ENCODE results near the gene C11orf86.
A peak's percentile ranks its signal among the peaks of the same experiment; 100 is the strongest.

Gene C11orf86

DNA sequence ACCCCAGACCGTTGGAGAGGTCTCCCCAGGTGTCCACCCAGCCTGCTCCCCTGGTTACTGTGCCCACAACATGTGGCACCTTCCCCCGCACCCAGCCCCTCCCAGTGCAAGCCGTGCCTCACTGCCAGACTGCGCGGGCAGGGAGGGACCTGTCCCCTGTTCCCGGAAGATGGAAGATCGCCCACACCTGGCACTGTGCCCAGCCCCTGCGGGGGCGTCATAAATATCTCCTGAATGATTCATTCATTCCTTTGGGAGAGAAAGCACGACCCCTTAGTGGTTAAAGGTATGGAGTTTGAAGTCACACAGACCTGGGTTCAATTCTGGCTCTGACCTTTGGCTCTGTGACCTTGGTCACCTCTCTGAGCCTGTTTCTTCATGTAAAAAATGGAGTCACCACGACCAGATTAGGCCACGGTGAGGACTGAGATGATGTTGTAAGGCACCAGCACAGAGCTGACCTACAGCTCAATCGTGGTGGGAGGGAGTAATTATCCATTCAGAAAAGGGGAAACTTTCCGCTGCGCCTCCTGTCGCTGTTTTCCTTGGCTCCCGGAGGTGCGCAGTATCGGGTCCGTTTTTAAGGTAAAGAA lies 47.3 kb downstream of the C11orf86 start:
- H3K4me1 Mint-ChIP-seq = peaks cover 7% of the 10 kb centered on the region
- peak overlapping the region; percentile 68 to 85 (median 82) for H3K4me3 Mint-ChIP-seq
- H3K9me3 Mint-ChIP-seq = no peaks in the 10 kb centered on the region
- H3K27me3 Mint-ChIP-seq (ENCODE audit: low read depth) = peaks cover 71% of the 10 kb centered on the region
- TF ChIP-seq, protein P1, sequence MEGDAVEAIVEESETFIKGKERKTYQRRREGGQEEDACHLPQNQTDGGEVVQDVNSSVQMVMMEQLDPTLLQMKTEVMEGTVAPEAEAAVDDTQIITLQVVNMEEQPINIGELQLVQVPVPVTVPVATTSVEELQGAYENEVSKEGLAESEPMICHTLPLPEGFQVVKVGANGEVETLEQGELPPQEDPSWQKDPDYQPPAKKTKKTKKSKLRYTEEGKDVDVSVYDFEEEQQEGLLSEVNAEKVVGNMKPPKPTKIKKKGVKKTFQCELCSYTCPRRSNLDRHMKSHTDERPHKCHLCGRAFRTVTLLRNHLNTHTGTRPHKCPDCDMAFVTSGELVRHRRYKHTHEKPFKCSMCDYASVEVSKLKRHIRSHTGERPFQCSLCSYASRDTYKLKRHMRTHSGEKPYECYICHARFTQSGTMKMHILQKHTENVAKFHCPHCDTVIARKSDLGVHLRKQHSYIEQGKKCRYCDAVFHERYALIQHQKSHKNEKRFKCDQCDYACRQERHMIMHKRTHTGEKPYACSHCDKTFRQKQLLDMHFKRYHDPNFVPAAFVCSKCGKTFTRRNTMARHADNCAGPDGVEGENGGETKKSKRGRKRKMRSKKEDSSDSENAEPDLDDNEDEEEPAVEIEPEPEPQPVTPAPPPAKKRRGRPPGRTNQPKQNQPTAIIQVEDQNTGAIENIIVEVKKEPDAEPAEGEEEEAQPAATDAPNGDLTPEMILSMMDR (IDR thresholded peaks at IDR 0.05; ENCODE audit: unreplicated experiment in 3 of 3) = no peak
- no peaks in the 10 kb centered on the region for H3K36me3 Mint-ChIP-seq (ENCODE audit: low read depth)
- H3K27ac Mint-ChIP-seq = peak overlapping the region in 1 of 3 experiments; percentile 49

GRCh38 chr11:67022961-67023956 lies 48.2 kb downstream of the C11orf86 start, which contains the start of gene SYT12:
Gene SYT12 (plus strand): TSS chr11:67023134. CDS start chr11:67030145, 7,011 bp downstream.
- peaks cover 71% of the 10 kb centered on the region for H3K27me3 Mint-ChIP-seq (ENCODE audit: low read depth)
- TF ChIP-seq, protein P1 (IDR thresholded peaks at IDR 0.05; ENCODE audit: unreplicated experiment in 3 of 3) = no peak
- peaks cover 7% of the 10 kb centered on the region for H3K4me1 Mint-ChIP-seq
- H3K9me3 Mint-ChIP-seq = no peaks in the 10 kb centered on the region
- peak within 1 kb of the TSS in 1 of 3 experiments; percentile 49 for H3K27ac Mint-ChIP-seq
- H3K36me3 Mint-ChIP-seq (ENCODE audit: low read depth) = no peaks in the 10 kb centered on the region
- H3K4me3 Mint-ChIP-seq = peak within 1 kb of the TSS; percentile 80 to 85 (median 82)

DNA sequence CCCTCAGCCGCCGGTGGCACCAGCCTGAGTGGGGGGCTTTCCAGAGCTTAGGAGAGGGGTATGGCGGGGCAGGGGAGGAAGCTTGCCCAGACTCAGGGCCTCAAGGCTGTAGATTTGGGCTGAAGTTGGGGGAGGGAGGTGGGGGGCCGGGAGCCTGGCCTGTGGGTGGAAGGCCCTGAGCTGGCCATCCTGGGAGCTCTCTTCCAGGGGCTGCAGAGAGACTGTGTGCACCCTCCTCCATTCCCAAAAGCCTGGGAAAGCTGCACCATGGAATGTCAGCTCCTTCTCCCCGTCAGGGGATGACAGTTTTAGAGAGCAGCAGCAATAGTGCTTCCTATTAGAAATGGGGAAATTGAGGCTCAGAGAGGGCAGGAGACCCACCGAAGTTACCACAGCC lies 48.9 kb downstream of the C11orf86 start:
- H3K4me1 Mint-ChIP-seq = peaks cover 7% of the 10 kb centered on the region
- H3K27ac Mint-ChIP-seq = no peak overlapping the region
- peaks cover 67% of the 10 kb centered on the region for H3K27me3 Mint-ChIP-seq (ENCODE audit: low read depth)
- H3K36me3 Mint-ChIP-seq (ENCODE audit: low read depth) = no peaks in the 10 kb centered on the region
- peak overlapping the region; percentile 70 to 81 (median 80) for H3K4me3 Mint-ChIP-seq
- TF ChIP-seq, protein P1 (IDR thresholded peaks at IDR 0.05; ENCODE audit: unreplicated experiment in 3 of 3) = no peak
- H3K9me3 Mint-ChIP-seq = no peaks in the 10 kb centered on the region

DNA sequence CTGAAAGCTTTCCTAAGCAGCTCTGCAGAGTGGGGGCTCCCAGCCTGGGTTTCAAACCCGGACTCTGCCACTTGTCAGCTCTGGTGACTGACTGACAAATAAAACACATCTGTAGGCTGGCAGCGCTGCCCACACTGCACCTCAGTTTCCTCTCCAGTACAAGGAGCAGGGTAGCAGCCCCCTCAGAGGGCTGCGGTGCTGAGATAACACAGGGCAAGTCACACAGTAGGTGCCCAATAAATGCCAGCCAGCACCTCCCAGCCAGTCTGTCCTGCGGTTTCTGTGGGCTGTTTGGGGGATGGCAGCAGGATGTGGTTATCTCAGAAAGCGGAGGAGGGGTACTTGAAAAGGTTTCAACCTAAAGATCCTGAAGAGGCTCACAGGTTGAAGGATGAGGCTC lies 49.3 kb downstream of the C11orf86 start:
- no peaks in the 10 kb centered on the region for H3K9me3 Mint-ChIP-seq
- H3K4me3 Mint-ChIP-seq = peak overlapping the region; percentile 42 to 52 (median 48)
- no peaks in the 10 kb centered on the region for H3K36me3 Mint-ChIP-seq (ENCODE audit: low read depth)
- peaks cover 7% of the 10 kb centered on the region for H3K4me1 Mint-ChIP-seq
- H3K27ac Mint-ChIP-seq = no peak overlapping the region
- H3K27me3 Mint-ChIP-seq (ENCODE audit: low read depth) = peaks cover 67% of the 10 kb centered on the region
- TF ChIP-seq, protein P1 (IDR thresholded peaks at IDR 0.05; ENCODE audit: unreplicated experiment in 3 of 3) = no peak

DNA sequence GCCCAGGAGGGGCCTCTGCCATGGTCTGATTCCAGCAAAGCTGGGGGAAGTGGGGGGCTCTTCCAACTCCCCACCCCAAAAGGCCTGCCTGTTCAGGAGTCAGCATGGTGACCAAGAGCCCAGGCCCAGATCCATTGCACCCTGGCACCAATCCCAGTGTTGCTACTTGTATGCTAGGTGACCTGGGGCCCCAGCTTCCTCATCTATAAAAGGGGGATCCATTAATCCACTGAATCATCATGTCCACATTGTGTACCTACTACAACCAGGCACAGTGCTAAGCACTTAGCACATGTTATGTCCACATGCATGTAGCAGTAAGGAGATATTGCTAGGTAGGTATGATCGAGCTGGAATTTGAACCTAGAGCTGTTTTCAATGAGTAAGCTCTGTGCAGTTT lies 49.9 kb downstream of the C11orf86 start:
- Mint-ChIP-seq H3K36me3 (ENCODE audit: low read depth) (no peaks in the 10 kb centered on the region), H3K9me3 (no peaks in the 10 kb centered on the region), H3K4me1 (peaks cover 7% of the 10 kb centered on the region), H3K27ac (no peak overlapping the region), H3K27me3 (ENCODE audit: low read depth) (peaks cover 67% of the 10 kb centered on the region), H3K4me3 (no peak overlapping the region)
- TF ChIP-seq, protein P1 (IDR thresholded peaks at IDR 0.05; ENCODE audit: unreplicated experiment in 3 of 3) = no peak

All from nephron (organoid).